ENCODE data around the gene WWOX. TPM values are rescaled to one million over a fixed set of nuclear protein-coding genes. Genes with fewer than 3 reads are reported as not detected.
A peak's percentile ranks its signal among the peaks of the same experiment; 100 is the strongest.

Gene WWOX
- total and polyA plus RNA-seq, 2 donors: 15.4 to 23.9 TPM

DNA sequence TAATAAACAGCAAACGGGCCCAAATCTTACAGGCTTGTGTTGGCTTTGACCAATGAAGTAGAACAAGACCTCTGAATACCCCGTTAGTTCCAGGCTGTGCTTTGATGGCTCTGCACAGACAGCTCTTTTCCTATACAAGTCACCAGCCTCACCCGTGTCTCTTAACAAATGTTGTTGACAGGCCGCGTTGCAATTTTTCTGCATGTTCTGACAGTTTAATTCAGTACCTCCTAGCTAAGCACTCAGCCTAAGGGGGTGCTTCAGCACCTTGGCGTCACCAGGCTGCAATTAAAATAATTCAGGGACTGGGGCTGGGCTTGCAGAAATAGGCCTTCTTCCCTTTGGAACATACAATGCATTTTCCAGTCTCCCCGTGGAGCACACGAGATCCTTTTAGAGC is 1001.0 kb downstream of the WWOX start:
- Histone ChIP-seq H3K4me1 (ENCODE audit: control insufficient read depth in 2 of 2, insufficient read depth in 2 of 2, low read length in 2 of 2) (peaks cover 0 to 20% of the 10 kb centered on the region in 2 donors), H3K36me3 (ENCODE audit: control insufficient read depth in 2 of 2, insufficient read depth in 2 of 2, low read length in 1 of 2) (no peaks in the 10 kb centered on the region), H3K27ac (ENCODE audit: low read depth in 1 of 2, low read length in 1 of 2) (peak overlapping the region in 1 of 2 donors; percentile 23), H3K9me3 (ENCODE audit: control insufficient read depth in 2 of 2, insufficient read depth in 1 of 2, low read length in 1 of 2) (no peaks in the 10 kb centered on the region), H3K4me3 (ENCODE audit: low read length in 2 of 2) (no peak overlapping the region), H3K27me3 (ENCODE audit: control insufficient read depth in 2 of 2, insufficient read depth in 1 of 2, low read length in 1 of 2) (no peaks in the 10 kb centered on the region)
- 95% methylated on average over 8 of the region's 8 CpGs for WGBS
- no peak for DNase-seq (ENCODE audit: low read depth in 6 of 9, low spot score in 9 of 9)

DNA sequence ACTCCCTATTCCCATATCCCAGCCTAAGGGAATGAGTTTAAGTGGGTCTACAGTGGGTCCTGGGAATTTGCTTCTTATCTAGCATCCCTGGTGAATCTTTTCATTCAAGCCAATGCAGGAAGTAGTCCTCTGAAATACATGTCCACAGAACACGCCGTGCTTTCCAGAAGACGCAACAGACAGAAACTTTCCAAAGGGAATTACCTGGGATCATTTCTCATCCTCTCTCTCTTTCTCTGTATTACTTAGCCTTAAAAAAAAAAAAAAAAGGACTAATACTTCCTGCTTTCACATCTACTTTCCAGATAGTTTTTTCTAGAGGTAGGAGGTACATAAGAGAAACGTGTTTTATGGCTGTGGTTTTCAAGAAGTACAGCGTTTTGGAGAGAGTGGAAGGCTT is 1002.0 kb downstream of the WWOX start:
- peaks cover 0 to 15% of the 10 kb centered on the region in 2 donors for H3K4me1 ChIP-seq (ENCODE audit: control insufficient read depth in 2 of 2, insufficient read depth in 2 of 2, low read length in 2 of 2)
- WGBS: 53% methylated on average over 5 of the region's 5 CpGs
- H3K36me3 ChIP-seq (ENCODE audit: control insufficient read depth in 2 of 2, insufficient read depth in 2 of 2, low read length in 1 of 2): no peaks in the 10 kb centered on the region
- H3K9me3 ChIP-seq (ENCODE audit: control insufficient read depth in 2 of 2, insufficient read depth in 1 of 2, low read length in 1 of 2): no peaks in the 10 kb centered on the region
- DNase-seq (ENCODE audit: low read depth in 6 of 9, low spot score in 9 of 9): no peak
- H3K27me3 ChIP-seq (ENCODE audit: control insufficient read depth in 2 of 2, insufficient read depth in 1 of 2, low read length in 1 of 2): no peaks in the 10 kb centered on the region
- peak overlapping the region in 1 of 2 donors; percentile 63 for H3K27ac ChIP-seq (ENCODE audit: low read depth in 1 of 2, low read length in 1 of 2)
- H3K4me3 ChIP-seq (ENCODE audit: low read length in 2 of 2): no peak overlapping the region

DNA sequence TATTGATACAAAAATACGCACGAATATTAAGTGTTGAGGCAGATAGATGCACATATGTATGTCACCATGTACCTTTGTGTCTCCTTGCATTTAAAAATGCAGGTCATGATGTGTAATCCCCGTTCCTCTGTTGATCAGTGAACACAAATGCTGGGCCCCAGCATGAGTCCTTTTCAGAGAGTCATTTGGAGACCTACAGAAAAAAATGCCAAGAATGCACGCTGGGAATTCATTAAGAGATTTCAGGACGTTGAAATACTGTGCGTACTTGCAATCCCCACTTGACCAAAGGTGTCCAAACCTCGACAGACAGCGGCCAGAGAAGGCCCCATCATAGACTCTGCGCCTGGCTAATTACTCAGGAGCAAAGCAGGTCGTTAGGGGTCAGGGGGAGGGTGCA is 1005.1 kb downstream of the WWOX start:
- no peak overlapping the region for H3K4me3 ChIP-seq (ENCODE audit: low read length in 2 of 2)
- 90% methylated on average over 10 of the region's 10 CpGs for WGBS
- no peak for DNase-seq (ENCODE audit: low read depth in 6 of 9, low spot score in 9 of 9)
- H3K9me3 ChIP-seq (ENCODE audit: control insufficient read depth in 2 of 2, insufficient read depth in 1 of 2, low read length in 1 of 2): no peaks in the 10 kb centered on the region
- no peak overlapping the region for H3K27ac ChIP-seq (ENCODE audit: low read depth in 1 of 2, low read length in 1 of 2)
- H3K4me1 ChIP-seq (ENCODE audit: control insufficient read depth in 2 of 2, insufficient read depth in 2 of 2, low read length in 2 of 2): no peaks in the 10 kb centered on the region
- no peaks in the 10 kb centered on the region for H3K27me3 ChIP-seq (ENCODE audit: control insufficient read depth in 2 of 2, insufficient read depth in 1 of 2, low read length in 1 of 2)
- no peaks in the 10 kb centered on the region for H3K36me3 ChIP-seq (ENCODE audit: control insufficient read depth in 2 of 2, insufficient read depth in 2 of 2, low read length in 1 of 2)

DNA sequence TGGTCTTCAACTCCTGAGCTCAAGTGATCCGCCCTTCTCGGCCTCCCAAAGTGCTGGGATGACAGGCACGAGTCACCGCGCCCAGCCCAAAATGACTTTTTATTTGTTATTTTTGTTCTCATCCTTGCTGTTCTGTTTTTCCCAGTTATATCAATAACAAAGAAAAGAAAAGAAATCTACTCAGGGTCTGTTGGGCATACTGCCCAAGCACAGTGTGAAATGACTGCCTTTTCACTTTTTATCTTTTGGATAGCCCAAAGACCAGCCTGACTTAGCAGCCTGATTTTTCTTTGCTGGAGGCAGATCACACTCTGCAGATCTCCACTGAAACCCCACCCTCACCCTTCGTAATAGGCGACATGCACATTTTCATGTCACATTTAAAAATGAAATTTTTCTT is 1007.8 kb downstream of the WWOX start:
- 98% methylated on average over 7 of the region's 7 CpGs for WGBS
- H3K27me3 ChIP-seq (ENCODE audit: control insufficient read depth in 2 of 2, insufficient read depth in 1 of 2, low read length in 1 of 2): no peaks in the 10 kb centered on the region
- H3K4me3 ChIP-seq (ENCODE audit: low read length in 2 of 2): no peak overlapping the region
- no peak for DNase-seq (ENCODE audit: low read depth in 6 of 9, low spot score in 9 of 9)
- no peaks in the 10 kb centered on the region for H3K36me3 ChIP-seq (ENCODE audit: control insufficient read depth in 2 of 2, insufficient read depth in 2 of 2, low read length in 1 of 2)
- no peaks in the 10 kb centered on the region for H3K4me1 ChIP-seq (ENCODE audit: control insufficient read depth in 2 of 2, insufficient read depth in 2 of 2, low read length in 2 of 2)
- no peak overlapping the region for H3K27ac ChIP-seq (ENCODE audit: low read depth in 1 of 2, low read length in 1 of 2)
- no peaks in the 10 kb centered on the region for H3K9me3 ChIP-seq (ENCODE audit: control insufficient read depth in 2 of 2, insufficient read depth in 1 of 2, low read length in 1 of 2)

DNA sequence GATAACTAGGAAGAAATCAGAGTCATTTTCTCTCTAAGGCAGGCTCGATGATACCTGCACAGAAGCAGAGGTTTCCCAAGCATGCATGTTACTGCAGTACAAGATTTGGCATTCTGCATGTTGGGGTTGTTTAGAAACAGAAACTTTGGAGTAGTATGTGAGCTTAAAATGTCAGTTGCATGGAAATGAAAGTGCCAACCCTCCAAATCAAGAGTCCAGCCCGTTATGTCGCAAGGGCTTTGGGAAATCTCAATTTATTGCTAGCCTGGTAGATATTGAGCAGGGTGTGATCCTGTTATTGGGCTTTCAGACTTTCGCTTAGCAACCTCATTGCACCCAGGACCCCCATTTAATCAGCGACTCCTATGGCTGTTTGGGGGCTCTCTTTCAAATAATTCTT is 1010.3 kb downstream of the WWOX start:
- no peak overlapping the region for H3K4me3 ChIP-seq (ENCODE audit: low read length in 2 of 2)

DNA sequence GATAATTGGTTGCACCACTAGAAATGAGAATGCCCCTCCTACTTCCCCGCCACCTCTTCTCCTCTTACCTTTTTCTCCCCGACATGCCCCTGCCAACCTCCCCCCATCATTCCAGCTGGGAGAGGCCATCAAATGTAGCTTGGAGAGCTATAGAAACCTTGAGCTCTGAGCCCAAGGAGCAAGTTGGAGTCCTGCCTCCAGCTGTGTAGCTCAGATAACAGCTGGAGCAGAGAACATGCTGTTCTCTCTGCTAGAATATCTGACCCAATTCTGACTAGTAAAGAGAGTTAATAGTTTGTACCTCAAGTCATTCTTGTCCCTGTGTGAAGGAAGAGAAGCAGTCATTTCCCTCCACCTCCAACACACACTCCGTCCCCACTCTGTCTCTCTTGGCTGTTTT is 1010.8 kb downstream of the WWOX start:
- Histone ChIP-seq H3K36me3 (ENCODE audit: control insufficient read depth in 2 of 2, insufficient read depth in 2 of 2, low read length in 1 of 2) (no peaks in the 10 kb centered on the region), H3K27ac (ENCODE audit: low read depth in 1 of 2, low read length in 1 of 2) (no peak overlapping the region), H3K9me3 (ENCODE audit: control insufficient read depth in 2 of 2, insufficient read depth in 1 of 2, low read length in 1 of 2) (no peaks in the 10 kb centered on the region), H3K4me1 (ENCODE audit: control insufficient read depth in 2 of 2, insufficient read depth in 2 of 2, low read length in 2 of 2) (no peaks in the 10 kb centered on the region), H3K27me3 (ENCODE audit: control insufficient read depth in 2 of 2, insufficient read depth in 1 of 2, low read length in 1 of 2) (no peaks in the 10 kb centered on the region), H3K4me3 (ENCODE audit: low read length in 2 of 2) (no peak overlapping the region)
- WGBS: 98% methylated on average over 3 of the region's 3 CpGs
- DNase-seq (ENCODE audit: low read depth in 6 of 9, low spot score in 9 of 9): no peak

More for the DNA sequence above, 1010.3 kb downstream of the WWOX start:
- no peak for DNase-seq (ENCODE audit: low read depth in 6 of 9, low spot score in 9 of 9)
- H3K9me3 ChIP-seq (ENCODE audit: control insufficient read depth in 2 of 2, insufficient read depth in 1 of 2, low read length in 1 of 2): no peaks in the 10 kb centered on the region
- no peaks in the 10 kb centered on the region for H3K27me3 ChIP-seq (ENCODE audit: control insufficient read depth in 2 of 2, insufficient read depth in 1 of 2, low read length in 1 of 2)
- no peaks in the 10 kb centered on the region for H3K4me1 ChIP-seq (ENCODE audit: control insufficient read depth in 2 of 2, insufficient read depth in 2 of 2, low read length in 2 of 2)
- H3K36me3 ChIP-seq (ENCODE audit: control insufficient read depth in 2 of 2, insufficient read depth in 2 of 2, low read length in 1 of 2): no peaks in the 10 kb centered on the region
- WGBS: 93% methylated on average over 5 of the region's 5 CpGs
- no peak overlapping the region for H3K27ac ChIP-seq (ENCODE audit: low read depth in 1 of 2, low read length in 1 of 2)

DNA sequence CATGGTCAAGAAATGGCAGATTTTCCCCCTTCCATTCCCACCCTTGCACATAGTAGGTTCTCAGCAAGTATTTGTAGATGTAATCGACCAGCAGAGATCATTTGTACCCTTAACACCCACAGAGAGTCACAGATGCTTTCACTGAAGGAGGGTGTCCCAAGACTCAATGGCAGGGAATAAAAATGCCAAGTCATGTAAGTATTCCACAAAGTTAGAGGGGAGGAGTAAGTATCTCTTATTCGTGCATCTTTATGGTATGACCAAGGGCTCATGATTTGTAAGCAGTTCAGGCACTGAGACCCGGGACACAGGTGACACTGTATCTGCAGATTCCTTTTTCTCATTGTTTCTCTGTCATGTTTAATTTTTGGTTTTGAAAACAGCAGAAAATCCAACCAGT is 1011.5 kb downstream of the WWOX start:
- Histone ChIP-seq H3K36me3 (ENCODE audit: control insufficient read depth in 2 of 2, insufficient read depth in 2 of 2, low read length in 1 of 2) (no peaks in the 10 kb centered on the region), H3K4me3 (ENCODE audit: low read length in 2 of 2) (no peak overlapping the region), H3K27me3 (ENCODE audit: control insufficient read depth in 2 of 2, insufficient read depth in 1 of 2, low read length in 1 of 2) (no peaks in the 10 kb centered on the region), H3K27ac (ENCODE audit: low read depth in 1 of 2, low read length in 1 of 2) (no peak overlapping the region), H3K4me1 (ENCODE audit: control insufficient read depth in 2 of 2, insufficient read depth in 2 of 2, low read length in 2 of 2) (no peaks in the 10 kb centered on the region), H3K9me3 (ENCODE audit: control insufficient read depth in 2 of 2, insufficient read depth in 1 of 2, low read length in 1 of 2) (no peaks in the 10 kb centered on the region)
- WGBS: 96% methylated on average over 3 of the region's 3 CpGs
- no peak for DNase-seq (ENCODE audit: low read depth in 6 of 9, low spot score in 9 of 9)

DNA sequence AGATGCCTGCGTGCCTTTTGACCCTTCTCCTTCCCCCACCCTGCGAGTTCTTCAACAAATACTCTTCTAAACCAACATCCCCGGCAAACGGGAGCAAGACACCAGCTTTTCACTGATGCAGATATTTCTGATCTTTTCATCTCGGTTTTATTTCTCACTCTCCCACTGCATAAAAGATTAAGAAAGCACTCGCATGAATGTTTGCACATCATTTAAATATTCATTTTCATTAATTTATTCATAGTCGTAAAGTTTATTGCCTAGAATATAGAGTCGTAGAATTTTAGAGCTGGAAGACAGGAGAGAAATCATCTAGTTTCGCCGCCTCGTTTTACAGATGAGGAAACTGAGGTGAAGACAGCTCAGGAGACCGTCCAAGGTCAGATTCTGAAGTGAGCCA is 1013.0 kb downstream of the WWOX start:
- Histone ChIP-seq H3K9me3 (ENCODE audit: control insufficient read depth in 2 of 2, insufficient read depth in 1 of 2, low read length in 1 of 2) (no peaks in the 10 kb centered on the region), H3K4me3 (ENCODE audit: low read length in 2 of 2) (no peak overlapping the region), H3K36me3 (ENCODE audit: control insufficient read depth in 2 of 2, insufficient read depth in 2 of 2, low read length in 1 of 2) (no peaks in the 10 kb centered on the region), H3K27me3 (ENCODE audit: control insufficient read depth in 2 of 2, insufficient read depth in 1 of 2, low read length in 1 of 2) (no peaks in the 10 kb centered on the region), H3K4me1 (ENCODE audit: control insufficient read depth in 2 of 2, insufficient read depth in 2 of 2, low read length in 2 of 2) (no peaks in the 10 kb centered on the region), H3K27ac (ENCODE audit: low read depth in 1 of 2, low read length in 1 of 2) (no peak overlapping the region)
- 97% methylated on average over 12 of the region's 12 CpGs for WGBS
- DNase-seq (ENCODE audit: low read depth in 6 of 9, low spot score in 9 of 9): no peak

DNA sequence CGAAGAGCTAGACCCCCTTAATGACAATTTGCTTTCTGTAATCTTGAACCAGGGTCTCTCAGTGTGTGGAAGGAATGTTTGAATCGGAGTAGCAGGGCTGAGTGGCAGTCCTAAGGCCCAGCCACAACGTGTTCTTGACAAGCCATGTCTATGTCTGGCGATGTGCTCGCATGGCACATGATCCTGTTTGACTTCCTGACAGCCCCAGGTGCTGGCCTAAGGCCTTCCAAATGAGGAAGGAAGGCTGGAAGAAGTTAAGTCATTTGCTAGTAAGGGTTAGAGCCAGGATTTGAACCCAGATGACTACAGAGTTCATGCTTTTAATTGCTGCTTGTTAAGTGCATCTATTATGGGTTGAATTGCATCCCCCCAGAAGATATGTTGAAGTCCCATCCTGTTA is 1014.4 kb downstream of the WWOX start:
- no peaks in the 10 kb centered on the region for H3K4me1 ChIP-seq (ENCODE audit: control insufficient read depth in 2 of 2, insufficient read depth in 2 of 2, low read length in 2 of 2)
- WGBS: 75% methylated on average over 5 of the region's 5 CpGs
- no peaks in the 10 kb centered on the region for H3K27me3 ChIP-seq (ENCODE audit: control insufficient read depth in 2 of 2, insufficient read depth in 1 of 2, low read length in 1 of 2)
- no peak overlapping the region for H3K27ac ChIP-seq (ENCODE audit: low read depth in 1 of 2, low read length in 1 of 2)
- H3K4me3 ChIP-seq (ENCODE audit: low read length in 2 of 2): no peak overlapping the region
- no peaks in the 10 kb centered on the region for H3K9me3 ChIP-seq (ENCODE audit: control insufficient read depth in 2 of 2, insufficient read depth in 1 of 2, low read length in 1 of 2)
- H3K36me3 ChIP-seq (ENCODE audit: control insufficient read depth in 2 of 2, insufficient read depth in 2 of 2, low read length in 1 of 2): no peaks in the 10 kb centered on the region
- DNase-seq (ENCODE audit: low read depth in 6 of 9, low spot score in 9 of 9): no peak

DNA sequence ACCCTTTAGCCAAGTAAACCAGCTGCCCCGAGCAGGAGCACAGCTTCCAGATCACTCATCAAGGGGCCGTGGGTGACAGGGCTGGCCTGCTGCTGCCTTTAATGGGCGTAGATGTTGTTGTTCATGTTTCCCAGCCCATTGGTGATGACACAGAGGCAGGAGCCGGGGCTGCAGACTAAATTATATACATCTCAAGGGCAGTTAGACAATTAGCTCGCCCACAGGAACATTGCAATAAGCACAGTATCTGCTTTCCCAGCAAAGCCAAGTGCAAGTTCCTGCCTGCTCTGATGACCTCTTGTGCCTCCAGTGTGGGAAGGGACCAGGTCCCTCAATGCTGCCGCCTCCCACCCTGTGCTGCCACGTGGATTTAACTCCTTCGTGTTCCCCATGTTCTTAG is 1015.3 kb downstream of the WWOX start:
- DNase-seq (ENCODE audit: low read depth in 6 of 9, low spot score in 9 of 9): no peak
- WGBS: 92% methylated on average over 8 of the region's 8 CpGs
- no peaks in the 10 kb centered on the region for H3K36me3 ChIP-seq (ENCODE audit: control insufficient read depth in 2 of 2, insufficient read depth in 2 of 2, low read length in 1 of 2)
- no peak overlapping the region for H3K4me3 ChIP-seq (ENCODE audit: low read length in 2 of 2)
- H3K9me3 ChIP-seq (ENCODE audit: control insufficient read depth in 2 of 2, insufficient read depth in 1 of 2, low read length in 1 of 2): no peaks in the 10 kb centered on the region
- H3K4me1 ChIP-seq (ENCODE audit: control insufficient read depth in 2 of 2, insufficient read depth in 2 of 2, low read length in 2 of 2): no peaks in the 10 kb centered on the region
- H3K27me3 ChIP-seq (ENCODE audit: control insufficient read depth in 2 of 2, insufficient read depth in 1 of 2, low read length in 1 of 2): no peaks in the 10 kb centered on the region
- H3K27ac ChIP-seq (ENCODE audit: low read depth in 1 of 2, low read length in 1 of 2): no peak overlapping the region
